ENCODE data around the gene KLHL6. TPM values are rescaled to one million over a fixed set of nuclear protein-coding genes. Genes with fewer than 3 reads are reported as not detected.

KLHL6 gene
- total and polyA plus RNA-seq, 4 donors, result 0.42 to 3.8 (median 1.0) TPM

GRCh38 chr3:183507551-183507950 is 48.0 kb downstream of the KLHL6 start:
- H3K36me3 ChIP-seq (ENCODE audit: control insufficient read depth in 4 of 4, insufficient read depth in 3 of 4, low read depth in 1 of 4, low read length in 3 of 4), result no peaks in the 10 kb centered on the region
- 96% methylated on average over 11 of the region's 11 CpGs for WGBS
- no peak for DNase-seq (ENCODE audit: low spot score)

GRCh38 chr3:183506674-183507320 is 48.7 kb downstream of the KLHL6 start:
- no peak overlapping the region for H3K9ac ChIP-seq (ENCODE audit: low read depth in 1 of 2, low read length in 2 of 2)
- 80% methylated on average over 3 of the region's 3 CpGs for WGBS
- DNase-seq (ENCODE audit: low spot score), result no peak
- peaks cover 0 to 6% (median 1%) of the 10 kb centered on the region in 4 donors for H3K4me1 ChIP-seq (ENCODE audit: control insufficient read depth in 4 of 4, insufficient read depth in 4 of 4, low read length in 3 of 4)
- H3K27ac ChIP-seq (ENCODE audit: low read depth in 1 of 2, low read length in 2 of 2), result no peak overlapping the region
- no peak overlapping the region for H3K4me3 ChIP-seq (ENCODE audit: low read depth in 1 of 3, low read length in 3 of 3)
- no peaks in the 10 kb centered on the region for H3K36me3 ChIP-seq (ENCODE audit: control insufficient read depth in 4 of 4, insufficient read depth in 3 of 4, low read depth in 1 of 4, low read length in 3 of 4)
- no peaks in the 10 kb centered on the region for H3K9me3 ChIP-seq (ENCODE audit: control insufficient read depth in 4 of 4, low read length in 3 of 4)
- no peaks in the 10 kb centered on the region for H3K27me3 ChIP-seq (ENCODE audit: control insufficient read depth in 4 of 4, insufficient read depth in 4 of 4, low read length in 3 of 4)
- no peak for TF ChIP-seq EGR1 (IDR thresholded peaks at IDR 0.05; ENCODE audit: low read depth in 2 of 2)
- TF ChIP-seq NR2F2 (IDR thresholded peaks at IDR 0.05), result no peak
- no peak for TF ChIP-seq ZBTB33 (IDR thresholded peaks at IDR 0.05)
- no peak for TF ChIP-seq SP1 (IDR thresholded peaks at IDR 0.05)
- TF ChIP-seq FOXA1 (IDR thresholded peaks at IDR 0.05), result no peak
- TF ChIP-seq TAF1 (conservative IDR thresholded peaks at IDR 0.05), result no peak
- no peak for TF ChIP-seq CTCF (IDR thresholded peaks at IDR 0.05; ENCODE audit: low read depth, low read length, missing input control)
- TF ChIP-seq YY1 (IDR thresholded peaks at IDR 0.05), result no peak
- TF ChIP-seq GABPA (IDR thresholded peaks at IDR 0.05 in 1 of 2, conservative IDR thresholded peaks at IDR 0.05 in 1 of 2), result no peak
- no peak for TF ChIP-seq HNF4G (IDR thresholded peaks at IDR 0.05)
- TF ChIP-seq RXRA (IDR thresholded peaks at IDR 0.05), result no peak

More at GRCh38 chr3:183507551-183507950, 48.0 kb downstream of the KLHL6 start:
- no peaks in the 10 kb centered on the region for H3K27me3 ChIP-seq (ENCODE audit: control insufficient read depth in 4 of 4, insufficient read depth in 4 of 4, low read length in 3 of 4)
- no peaks in the 10 kb centered on the region for H3K9me3 ChIP-seq (ENCODE audit: control insufficient read depth in 4 of 4, low read length in 3 of 4)
- H3K4me3 ChIP-seq (ENCODE audit: low read depth in 1 of 3, low read length in 3 of 3), result no peak overlapping the region
- H3K27ac ChIP-seq (ENCODE audit: low read depth in 1 of 2, low read length in 2 of 2), result no peak overlapping the region
- H3K4me1 ChIP-seq (ENCODE audit: control insufficient read depth in 4 of 4, insufficient read depth in 4 of 4, low read length in 3 of 4), result peaks cover 0 to 7% (median 1%) of the 10 kb centered on the region in 4 donors
- TF ChIP-seq ZBTB33 (IDR thresholded peaks at IDR 0.05), result no peak
- no peak for TF ChIP-seq HNF4A (conservative IDR thresholded peaks at IDR 0.05)
- TF ChIP-seq MAX (IDR thresholded peaks at IDR 0.05), result no peak
- no peak for TF ChIP-seq GABPA (IDR thresholded peaks at IDR 0.05 in 1 of 2, conservative IDR thresholded peaks at IDR 0.05 in 1 of 2)
- no peak for TF ChIP-seq CTCF (IDR thresholded peaks at IDR 0.05; ENCODE audit: low read depth, low read length, missing input control)
- TF ChIP-seq HNF4G (IDR thresholded peaks at IDR 0.05), result no peak
- TF ChIP-seq, protein P1, sequence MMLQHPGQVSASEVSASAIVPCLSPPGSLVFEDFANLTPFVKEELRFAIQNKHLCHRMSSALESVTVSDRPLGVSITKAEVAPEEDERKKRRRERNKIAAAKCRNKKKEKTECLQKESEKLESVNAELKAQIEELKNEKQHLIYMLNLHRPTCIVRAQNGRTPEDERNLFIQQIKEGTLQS (IDR thresholded peaks at IDR 0.05), result no peak
- H3K9ac ChIP-seq (ENCODE audit: low read depth in 1 of 2, low read length in 2 of 2), result no peak overlapping the region

All from liver (tissue), 9 donors.